K562 (cell line): Measurements from ENCODE around the gene PPP1R13B. TPM values are rescaled to one million over a fixed set of nuclear protein-coding genes. Genes with fewer than 3 reads are reported as not detected.

Source experiments
- BHLHE40 ChIP-seq: IDR thresholded peaks from 2 replicates; pipeline ENCODE4 v1.6.1; 2011; ENCODE audit warnings: low read length, improper control_type of control experiment
- CBFA2T3 ChIP-seq: fragments of 450-650 bp; IDR thresholded peaks from 2 replicates; pipeline ENCODE4 v1.6.1; 2017
- JUND ChIP-seq, 2 experiments: IDR thresholded peaks; 2 replicates in 1 of 2; 3 replicates in 1 of 2; pipeline ENCODE4 v1.6.1; 2011; ENCODE audit warnings: borderline replicate concordance in 2 of 2, low read depth in 2 of 2, low read length in 2 of 2, improper control_type of control experiment in 1 of 2, missing biosample characterization in 1 of 2, missing genetic modification characterization in 1 of 2, missing genetic modification reagents in 1 of 2
- KDM5B ChIP-seq: fragments of 200-600 bp; sonication (generic); IDR thresholded peaks from 2 replicates; pipeline ENCODE4 v1.6.1; 2012; ENCODE audit warnings: low read depth, mild to moderate bottlenecking, moderate library complexity, low read length, control low read depth, inconsistent platforms; ENCODE audit not compliant: insufficient replicate concordance
- KLF1 ChIP-seq: fragments of 450-650 bp; IDR thresholded peaks from 2 replicates; pipeline ENCODE4 v1.6.1; 2016; ENCODE audit warnings: missing genetic modification characterization, missing compliant biosample characterization
- MEIS2 ChIP-seq: fragments of 450-650 bp; IDR thresholded peaks from 2 replicates; pipeline ENCODE4 v1.6.1; 2014; ENCODE audit warnings: mild to moderate bottlenecking; ENCODE audit not compliant: partially characterized antibody
- MNT ChIP-seq, 2 experiments: fragments of 450-650 bp; conservative IDR thresholded peaks; 2 replicates each; pipeline ENCODE4 v1.6.1; 2017; ENCODE audit warnings: mild to moderate bottlenecking in 2 of 2, moderate library complexity in 2 of 2
- SUPT5H ChIP-seq: fragments of 450-650 bp; IDR thresholded peaks from 2 replicates; pipeline ENCODE4 v1.6.1; 2016
- WHSC1 ChIP-seq: IDR thresholded peaks from one replicate; pipeline ENCODE4 v1.6.1; 2012; ENCODE audit warnings: low read length, control low read depth, inconsistent platforms
- ZBTB17 ChIP-seq: fragments of 450-650 bp; formaldehyde crosslinking; IDR thresholded peaks from 2 replicates; pipeline ENCODE4 v1.4.0; 2020; ENCODE audit warnings: mild to moderate bottlenecking
- ZFX ChIP-seq: sonication (generic); formaldehyde crosslinking; IDR thresholded peaks from 2 replicates; pipeline ENCODE4 v1.8.0; 2022; ENCODE audit warnings: mild to moderate bottlenecking, missing genetic modification reagents, moderate library complexity
- ZMIZ1 ChIP-seq, 2 experiments: fragments of 150-350 bp in 1 of 2; IDR thresholded peaks; 2 replicates each; pipeline ENCODE4 v1.6.1; 2012 to 2016; ENCODE audit warnings: low read depth in 2 of 2, low read length in 2 of 2, mild to moderate bottlenecking in 1 of 2, moderate library complexity in 1 of 2
- ZNF12 ChIP-seq: sonication (generic); formaldehyde crosslinking; IDR thresholded peaks from 2 replicates; pipeline ENCODE4 v1.4.0; 2020; ENCODE audit warnings: mild to moderate bottlenecking, missing genetic modification reagents
- ZNF217 ChIP-seq: sonication (generic); formaldehyde crosslinking; IDR thresholded peaks from 2 replicates; pipeline ENCODE4 v1.8.0; 2022; ENCODE audit warnings: mild to moderate bottlenecking, missing genetic modification reagents
- ZNF263 ChIP-seq: sonication (generic); formaldehyde crosslinking; IDR thresholded peaks from 2 replicates; pipeline ENCODE4 v1.8.0; 2022; ENCODE audit warnings: mild to moderate bottlenecking, missing genetic modification reagents, borderline replicate concordance
- ZNF444 ChIP-seq: fragments of 250-450 bp; sonication (Bioruptor Pico); IDR thresholded peaks from 2 replicates; pipeline ENCODE4 v1.4.0; 2020; ENCODE audit warnings: mild to moderate bottlenecking, moderate library complexity
- ZNF584 ChIP-seq: fragments of 200-800 bp; sonication (Bioruptor generic); IDR thresholded peaks from 2 replicates; pipeline ENCODE4 v1.6.1; 2016; ENCODE audit warnings: low read depth, mild to moderate bottlenecking, missing genetic modification characterization, missing compliant biosample characterization
- polyA plus RNA-seq, 8 experiments: library from polyadenylated mRNA; depleted of rRNA in 4 of 8; stranded (reverse) in 5 of 8; unstranded in 3 of 8; fragments of >200 nt; fragmentation: Nextera tagmentation in 2 of 8; fragmentation: Illumina TruSeq in 1 of 8; extraction: Ambion mirVana in 2 of 8; extraction: Trizol in 1 of 8; gene quantifications; 2 replicates each; pipeline versions ENCODE4 v1.2.1 to v1.2.3, GENCODE V29; 2011 to 2014; ENCODE audit warnings: inconsistent platforms in 1 of 8, missing spikeins in 1 of 8
- total RNA-seq, 7 experiments: library from RNA; depleted of rRNA in 6 of 7; stranded (reverse); fragments of >200 nt in 6 of 7; fragmentation: Illumina TruSeq in 2 of 7; extraction: Trizol in 2 of 7; gene quantifications; 2 replicates each; pipeline versions ENCODE4 v1.2.1 to v1.2.3, GENCODE V29; 2011 to 2021; ENCODE audit warnings: low replicate concordance in 1 of 7
- TF ChIP-seq, protein P1 (sequence below): fragments of 250-450 bp; sonication (Bioruptor Pico); IDR thresholded peaks from 2 replicates; pipeline ENCODE4 v1.4.0; 2020

The PPP1R13B gene
- total and polyA plus RNA-seq, 9 of the 15 experiments (the other 6 are each of a cell fraction or from before 2014, with no cell fraction given): 0.03 to 1.7 (median 0.15) TPM

- TF ChIP-seq MNT (conservative IDR thresholded peaks at IDR 0.05): peak; percentile 85 to 94
- TF ChIP-seq WHSC1: no peak
- TF ChIP-seq ZMIZ1 (IDR thresholded peaks at IDR 0.05; ENCODE audit: low read depth in 2 of 2, low read length in 2 of 2): no peak; a peak in 1 of 4 replicates
- no peak for TF ChIP-seq ZNF263 (CRISPR knock-in tag)
- no peak for TF ChIP-seq ZNF217 (CRISPR knock-in tag)
- TF ChIP-seq ZFX (CRISPR knock-in tag): 0 out of 2 replicates have a peak, but pooled peaks have one; percentile 7
- TF ChIP-seq, protein P1, sequence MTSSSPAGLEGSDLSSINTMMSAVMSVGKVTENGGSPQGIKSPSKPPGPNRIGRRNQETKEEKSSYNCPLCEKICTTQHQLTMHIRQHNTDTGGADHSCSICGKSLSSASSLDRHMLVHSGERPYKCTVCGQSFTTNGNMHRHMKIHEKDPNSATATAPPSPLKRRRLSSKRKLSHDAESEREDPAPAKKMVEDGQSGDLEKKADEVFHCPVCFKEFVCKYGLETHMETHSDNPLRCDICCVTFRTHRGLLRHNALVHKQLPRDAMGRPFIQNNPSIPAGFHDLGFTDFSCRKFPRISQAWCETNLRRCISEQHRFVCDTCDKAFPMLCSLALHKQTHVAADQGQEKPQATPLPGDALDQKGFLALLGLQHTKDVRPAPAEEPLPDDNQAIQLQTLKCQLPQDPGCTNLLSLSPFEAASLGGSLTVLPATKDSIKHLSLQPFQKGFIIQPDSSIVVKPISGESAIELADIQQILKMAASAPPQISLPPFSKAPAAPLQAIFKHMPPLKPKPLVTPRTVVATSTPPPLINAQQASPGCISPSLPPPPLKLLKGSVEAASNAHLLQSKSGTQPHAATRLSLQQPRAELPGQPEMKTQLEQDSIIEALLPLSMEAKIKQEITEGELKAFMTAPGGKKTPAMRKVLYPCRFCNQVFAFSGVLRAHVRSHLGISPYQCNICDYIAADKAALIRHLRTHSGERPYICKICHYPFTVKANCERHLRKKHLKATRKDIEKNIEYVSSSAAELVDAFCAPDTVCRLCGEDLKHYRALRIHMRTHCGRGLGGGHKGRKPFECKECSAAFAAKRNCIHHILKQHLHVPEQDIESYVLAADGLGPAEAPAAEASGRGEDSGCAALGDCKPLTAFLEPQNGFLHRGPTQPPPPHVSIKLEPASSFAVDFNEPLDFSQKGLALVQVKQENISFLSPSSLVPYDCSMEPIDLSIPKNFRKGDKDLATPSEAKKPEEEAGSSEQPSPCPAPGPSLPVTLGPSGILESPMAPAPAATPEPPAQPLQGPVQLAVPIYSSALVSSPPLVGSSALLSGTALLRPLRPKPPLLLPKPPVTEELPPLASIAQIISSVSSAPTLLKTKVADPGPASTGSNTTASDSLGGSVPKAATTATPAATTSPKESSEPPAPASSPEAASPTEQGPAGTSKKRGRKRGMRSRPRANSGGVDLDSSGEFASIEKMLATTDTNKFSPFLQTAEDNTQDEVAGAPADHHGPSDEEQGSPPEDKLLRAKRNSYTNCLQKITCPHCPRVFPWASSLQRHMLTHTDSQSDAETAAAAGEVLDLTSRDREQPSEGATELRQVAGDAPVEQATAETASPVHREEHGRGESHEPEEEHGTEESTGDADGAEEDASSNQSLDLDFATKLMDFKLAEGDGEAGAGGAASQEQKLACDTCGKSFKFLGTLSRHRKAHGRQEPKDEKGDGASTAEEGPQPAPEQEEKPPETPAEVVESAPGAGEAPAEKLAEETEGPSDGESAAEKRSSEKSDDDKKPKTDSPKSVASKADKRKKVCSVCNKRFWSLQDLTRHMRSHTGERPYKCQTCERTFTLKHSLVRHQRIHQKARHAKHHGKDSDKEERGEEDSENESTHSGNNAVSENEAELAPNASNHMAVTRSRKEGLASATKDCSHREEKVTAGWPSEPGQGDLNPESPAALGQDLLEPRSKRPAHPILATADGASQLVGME: no peak
- no peak for TF ChIP-seq ZBTB17 (CRISPR knock-in tag)
- no peak for TF ChIP-seq ZNF444
- TF ChIP-seq KDM5B: no peak
- no peak for TF ChIP-seq ZNF584
- TF ChIP-seq MEIS2: peak; percentile 80
- TF ChIP-seq CBFA2T3: peak; percentile 90
- TF ChIP-seq ZNF12 (CRISPR knock-in tag): no peak
- no peak for TF ChIP-seq SUPT5H
- peak; percentile 15; the same call in 1 of the 2 replicates for TF ChIP-seq JUND (IDR thresholded peaks at IDR 0.05; ENCODE audit: borderline replicate concordance, low read depth, low read length)
- TF ChIP-seq JUND (tag; IDR thresholded peaks at IDR 0.05; ENCODE audit: borderline replicate concordance, low read depth, low read length): no peak
- no peak for TF ChIP-seq KLF1 (tag)
- peak; percentile 69; the same call in 1 of the 2 replicates for TF ChIP-seq BHLHE40
Measured at GRCh38 chr14:103730490-103731035, 116.8 kb downstream of the PPP1R13B start (continued).
